Measurements from ENCODE around the gene CCDC174.

The CCDC174 gene

DNA sequence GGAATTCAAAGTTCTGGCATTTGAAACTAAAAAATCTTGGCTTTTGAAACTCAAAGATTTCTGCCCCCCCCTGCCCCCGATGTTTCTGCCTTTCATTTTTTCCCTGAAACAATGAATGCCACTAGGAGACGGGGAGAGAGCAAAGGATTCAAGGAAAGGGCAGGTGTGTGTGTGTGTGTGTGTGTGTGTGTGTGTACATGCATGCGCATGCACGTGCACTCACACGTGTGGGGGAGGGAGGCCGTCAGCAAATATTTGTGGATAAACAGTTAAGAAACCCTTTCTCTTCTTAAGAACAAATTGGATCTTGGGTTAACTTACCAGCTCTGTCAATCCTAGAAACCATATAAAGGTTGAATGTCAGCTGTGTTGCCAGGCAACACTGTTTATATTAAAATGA, 29.2 kb upstream of the CCDC174 start:
- no peaks in the 10 kb centered on the region for H3K9me3 Mint-ChIP-seq

GRCh38 chr3:14623569-14624051, 28.0 kb upstream of the CCDC174 start:
- DNase-seq: no peak
- TF ChIP-seq, protein P1, sequence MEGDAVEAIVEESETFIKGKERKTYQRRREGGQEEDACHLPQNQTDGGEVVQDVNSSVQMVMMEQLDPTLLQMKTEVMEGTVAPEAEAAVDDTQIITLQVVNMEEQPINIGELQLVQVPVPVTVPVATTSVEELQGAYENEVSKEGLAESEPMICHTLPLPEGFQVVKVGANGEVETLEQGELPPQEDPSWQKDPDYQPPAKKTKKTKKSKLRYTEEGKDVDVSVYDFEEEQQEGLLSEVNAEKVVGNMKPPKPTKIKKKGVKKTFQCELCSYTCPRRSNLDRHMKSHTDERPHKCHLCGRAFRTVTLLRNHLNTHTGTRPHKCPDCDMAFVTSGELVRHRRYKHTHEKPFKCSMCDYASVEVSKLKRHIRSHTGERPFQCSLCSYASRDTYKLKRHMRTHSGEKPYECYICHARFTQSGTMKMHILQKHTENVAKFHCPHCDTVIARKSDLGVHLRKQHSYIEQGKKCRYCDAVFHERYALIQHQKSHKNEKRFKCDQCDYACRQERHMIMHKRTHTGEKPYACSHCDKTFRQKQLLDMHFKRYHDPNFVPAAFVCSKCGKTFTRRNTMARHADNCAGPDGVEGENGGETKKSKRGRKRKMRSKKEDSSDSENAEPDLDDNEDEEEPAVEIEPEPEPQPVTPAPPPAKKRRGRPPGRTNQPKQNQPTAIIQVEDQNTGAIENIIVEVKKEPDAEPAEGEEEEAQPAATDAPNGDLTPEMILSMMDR (IDR thresholded peaks at IDR 0.05): no peak
- Mint-ChIP-seq H3K27ac (no peak overlapping the region), H3K36me3 (ENCODE audit: low read depth) (no peaks in the 10 kb centered on the region), H3K4me3 (no peak overlapping the region), H3K4me1 (peaks cover 10% of the 10 kb centered on the region), H3K27me3 (ENCODE audit: low read depth, poor library complexity) (peaks cover 3% of the 10 kb centered on the region), H3K9me3 (peaks cover 9% of the 10 kb centered on the region)

More for the DNA sequence above, 29.2 kb upstream of the CCDC174 start:
- TF ChIP-seq, protein P1 (IDR thresholded peaks at IDR 0.05): no peak
- no peak for DNase-seq
- Mint-ChIP-seq H3K27me3 (ENCODE audit: low read depth, poor library complexity) (no peaks in the 10 kb centered on the region), H3K27ac (no peak overlapping the region), H3K4me3 (no peak overlapping the region), H3K36me3 (ENCODE audit: low read depth) (no peaks in the 10 kb centered on the region), H3K4me1 (peaks cover 7% of the 10 kb centered on the region)

DNA sequence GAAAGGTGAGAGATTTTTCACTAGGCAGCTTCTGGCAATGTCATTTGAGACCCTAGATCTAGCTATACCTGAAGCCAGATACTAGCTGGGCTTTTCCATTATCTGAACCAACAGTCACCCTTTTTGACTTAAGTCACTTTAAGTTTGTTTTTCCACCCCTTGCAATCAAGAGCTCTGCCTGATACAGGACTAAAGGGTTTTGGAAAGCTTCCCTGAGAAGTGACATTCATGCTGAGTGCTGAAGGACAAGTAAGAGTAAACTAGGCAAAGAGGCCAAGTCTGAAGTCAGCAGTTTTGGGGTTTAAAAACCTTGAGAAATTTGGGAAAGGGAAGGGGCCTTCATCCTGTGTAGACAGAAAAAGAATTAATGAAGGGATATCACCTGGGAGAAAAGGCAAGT, 27.1 kb upstream of the CCDC174 start:
- no peak for DNase-seq
- H3K4me1 Mint-ChIP-seq: peaks cover 10% of the 10 kb centered on the region
- no peak overlapping the region for H3K4me3 Mint-ChIP-seq
- no peak overlapping the region for H3K27ac Mint-ChIP-seq
- H3K27me3 Mint-ChIP-seq (ENCODE audit: low read depth, poor library complexity): peaks cover 3% of the 10 kb centered on the region
- peaks cover 11% of the 10 kb centered on the region for H3K9me3 Mint-ChIP-seq
- TF ChIP-seq, protein P1 (IDR thresholded peaks at IDR 0.05): no peak
- no peaks in the 10 kb centered on the region for H3K36me3 Mint-ChIP-seq (ENCODE audit: low read depth)

DNA sequence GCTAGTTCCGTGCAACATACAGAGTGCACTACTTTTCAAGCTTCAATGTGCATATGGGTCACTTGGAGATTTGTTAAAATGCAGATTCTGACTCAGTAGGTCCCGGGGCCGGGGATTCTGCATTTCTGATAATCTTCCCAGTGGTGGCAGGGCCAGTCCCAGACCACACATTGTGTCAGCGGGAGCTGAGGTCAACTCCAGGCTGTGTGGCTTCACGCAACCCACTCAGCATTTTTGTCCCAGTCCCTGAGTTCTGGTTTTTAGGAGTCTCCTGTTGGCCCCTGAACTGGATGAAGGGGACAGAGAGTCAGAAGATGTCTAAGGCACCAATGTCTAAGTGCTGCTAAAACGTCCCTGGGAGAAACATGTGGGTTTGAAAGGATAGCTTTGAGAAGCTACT, 26.1 kb upstream of the CCDC174 start:
- H3K27ac Mint-ChIP-seq: no peak overlapping the region
- H3K36me3 Mint-ChIP-seq (ENCODE audit: low read depth): no peaks in the 10 kb centered on the region
- H3K9me3 Mint-ChIP-seq: peaks cover 11% of the 10 kb centered on the region
- H3K4me1 Mint-ChIP-seq: peaks cover 10% of the 10 kb centered on the region
- no peak overlapping the region for H3K4me3 Mint-ChIP-seq
- DNase-seq: no peak
- TF ChIP-seq, protein P1 (IDR thresholded peaks at IDR 0.05): no peak
- peaks cover 7% of the 10 kb centered on the region for H3K27me3 Mint-ChIP-seq (ENCODE audit: low read depth, poor library complexity)

DNA sequence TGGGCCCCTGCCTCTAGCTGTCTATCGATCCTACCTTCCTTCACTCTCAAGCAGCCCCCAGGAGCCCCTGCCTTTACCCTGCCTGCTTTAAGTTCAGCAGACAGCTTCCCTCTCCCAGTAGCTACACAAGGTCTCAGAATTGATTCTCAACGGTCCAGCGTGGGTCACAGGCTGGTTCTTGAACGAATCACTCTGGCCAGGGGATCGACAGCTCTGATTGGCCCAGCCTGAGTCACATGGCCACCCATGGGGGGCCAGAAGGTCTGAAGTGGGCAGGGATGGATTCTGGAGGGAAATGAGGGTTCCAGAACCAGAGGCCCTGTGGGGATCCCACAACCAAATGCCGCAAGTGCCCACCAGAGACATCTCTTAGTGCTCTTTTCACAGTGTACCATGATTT, 23.7 kb upstream of the CCDC174 start:
- DNase-seq: no peak
- Mint-ChIP-seq H3K9me3 (peaks cover 11% of the 10 kb centered on the region), H3K27me3 (ENCODE audit: low read depth, poor library complexity) (peaks cover 7% of the 10 kb centered on the region), H3K4me1 (peaks cover 10% of the 10 kb centered on the region), H3K4me3 (no peak overlapping the region), H3K27ac (no peak overlapping the region), H3K36me3 (ENCODE audit: low read depth) (no peaks in the 10 kb centered on the region)
- TF ChIP-seq, protein P1 (IDR thresholded peaks at IDR 0.05): no peak

DNA sequence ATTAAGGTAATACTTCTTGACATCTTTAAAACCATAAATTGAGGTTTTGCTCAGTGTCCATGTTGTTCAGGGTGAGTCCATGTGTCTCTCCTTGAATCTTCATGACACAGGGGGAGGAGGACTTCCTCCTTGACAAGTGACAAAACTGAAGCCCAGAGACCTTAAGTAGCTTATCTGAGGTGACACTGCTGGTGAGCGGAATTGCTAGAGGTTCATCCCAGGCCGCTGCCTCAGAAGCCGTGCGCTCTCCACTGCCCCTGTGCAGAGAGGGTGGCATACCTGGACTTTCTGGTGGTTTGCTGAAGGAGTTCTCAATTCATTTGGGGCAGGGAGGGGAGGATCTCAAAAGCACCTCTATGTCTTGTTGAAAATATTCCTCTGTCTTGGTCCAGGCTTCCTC, 23.2 kb upstream of the CCDC174 start:
- no peak overlapping the region for H3K27ac Mint-ChIP-seq
- peaks cover 11% of the 10 kb centered on the region for H3K9me3 Mint-ChIP-seq
- H3K4me1 Mint-ChIP-seq: peaks cover 10% of the 10 kb centered on the region
- TF ChIP-seq, protein P1 (IDR thresholded peaks at IDR 0.05): no peak
- H3K4me3 Mint-ChIP-seq: no peak overlapping the region
- peaks cover 7% of the 10 kb centered on the region for H3K27me3 Mint-ChIP-seq (ENCODE audit: low read depth, poor library complexity)
- no peak for DNase-seq
- H3K36me3 Mint-ChIP-seq (ENCODE audit: low read depth): no peaks in the 10 kb centered on the region
